ES-I3 (cell line): ENCODE measurements around the gene DHDH.
"Not testable (repeated sequence)": the region's sequence is repeated elsewhere in the genome, so short reads cannot be mapped to it uniquely, and the experiment has no call there.

Experiments
- H3K36me3 ChIP-seq: 2 replicates; pipeline ENCODE4 v1.6.1; 2013; ENCODE audit warnings: mild to moderate bottlenecking, low read length, control low read depth, moderate library complexity; ENCODE audit not compliant: insufficient read depth
- H3K4me1 ChIP-seq: 2 replicates; pipeline ENCODE4 v1.6.1; 2013; ENCODE audit warnings: mild to moderate bottlenecking, control low read depth, low read length; ENCODE audit not compliant: insufficient read depth
- H3K9ac ChIP-seq: 2 replicates; pipeline ENCODE4 v1.6.1; 2013; ENCODE audit warnings: low read depth, mild to moderate bottlenecking, low read length, moderate library complexity
- H3K9me3 ChIP-seq: 2 replicates; pipeline ENCODE4 v1.6.1; 2013; ENCODE audit warnings: mild to moderate bottlenecking, low read length, moderate library complexity; ENCODE audit not compliant: control insufficient read depth, insufficient read depth

The DHDH gene

GRCh38 chr19:48906324-48906723, 27.2 kb upstream of the DHDH start:
- Histone ChIP-seq H3K9ac (no peak overlapping the region), H3K4me1 (no peaks in the 10 kb centered on the region), H3K9me3 (no peaks in the 10 kb centered on the region), H3K36me3 (peaks cover 9% of the 10 kb centered on the region)

DNA sequence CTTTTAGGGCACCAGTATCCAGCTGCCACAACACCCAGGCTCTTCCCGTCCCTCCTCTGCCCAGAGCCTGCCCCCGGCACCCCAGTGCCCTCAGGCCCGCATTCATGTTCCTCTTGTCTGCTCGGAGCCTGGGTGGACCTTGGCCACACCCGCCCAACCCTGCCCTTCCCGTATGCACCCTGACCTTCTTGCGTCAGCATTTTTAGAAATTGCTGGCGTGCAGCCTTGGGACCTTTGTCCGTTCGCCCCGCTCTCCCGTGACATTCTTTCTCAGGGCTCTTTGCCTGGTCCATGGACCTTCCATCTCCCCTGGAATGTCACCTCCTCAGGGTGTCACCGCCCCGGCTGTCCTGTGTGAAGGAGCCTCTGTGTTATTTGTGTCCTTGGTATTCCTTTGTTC, 25.8 kb upstream of the DHDH start:
- H3K36me3 ChIP-seq: peaks cover 9% of the 10 kb centered on the region
- H3K9ac ChIP-seq: no peak overlapping the region

DNA sequence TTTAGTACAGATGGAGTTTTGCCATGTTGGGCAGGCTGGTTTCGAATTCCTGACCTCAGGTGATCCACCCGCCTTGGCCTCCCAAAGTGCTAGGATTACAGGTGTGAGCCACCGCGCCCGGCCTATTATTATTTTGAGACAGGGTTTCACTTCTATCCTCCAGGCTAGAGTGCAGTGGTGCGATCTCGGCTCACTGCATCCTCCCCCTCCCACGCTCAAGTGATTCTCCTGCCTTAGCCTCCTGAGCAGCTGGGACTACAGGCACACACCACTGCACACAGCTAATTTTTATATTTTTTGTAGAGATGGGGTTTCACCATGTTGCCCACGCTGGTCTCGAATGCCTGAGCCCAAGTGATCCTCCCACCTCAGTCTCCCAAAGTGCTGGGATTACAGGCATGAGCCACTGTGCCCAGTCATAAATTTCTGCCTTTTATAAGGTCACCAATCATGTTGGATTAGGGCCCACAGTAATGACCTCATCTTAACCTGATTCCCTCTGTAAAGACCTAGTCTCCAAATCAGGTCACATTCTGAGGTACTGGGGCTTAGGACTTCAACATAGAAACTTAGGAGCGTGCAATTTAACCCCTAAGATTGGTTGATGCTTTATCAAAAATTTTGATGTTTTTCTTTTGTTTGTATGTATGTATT, 23.9 kb upstream of the DHDH start:
- peaks cover 15% of the 10 kb centered on the region for H3K36me3 ChIP-seq
- H3K9ac ChIP-seq, H3K4me1 ChIP-seq, H3K9me3 ChIP-seq: not testable (repeated sequence)

More for the DNA sequence above, 25.8 kb upstream of the DHDH start:
- Histone ChIP-seq H3K4me1 (no peaks in the 10 kb centered on the region), H3K9me3 (no peaks in the 10 kb centered on the region)

DNA sequence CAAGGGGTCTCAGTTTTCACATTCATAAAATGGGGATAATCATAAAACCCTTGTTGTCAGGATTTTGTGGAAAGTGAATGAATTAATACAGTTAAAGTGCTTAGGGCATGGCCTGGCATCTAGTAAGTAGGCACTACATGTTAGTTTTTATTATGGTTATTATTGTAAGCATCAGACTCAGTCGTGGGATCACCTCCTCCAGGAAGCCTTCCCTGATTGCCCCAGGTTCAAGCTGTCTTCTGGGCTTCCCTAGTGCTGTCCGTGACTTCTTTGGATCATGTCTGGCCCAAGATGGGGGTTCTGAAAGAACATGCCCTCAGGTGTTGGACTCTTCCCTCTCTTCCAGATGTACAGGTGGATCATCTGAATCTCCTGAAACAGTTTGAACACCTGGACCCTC, 22.7 kb upstream of the DHDH start:
- Histone ChIP-seq H3K36me3 (peaks cover 7% of the 10 kb centered on the region), H3K4me1 (no peaks in the 10 kb centered on the region), H3K9me3 (no peaks in the 10 kb centered on the region), H3K9ac (no peak overlapping the region)

GRCh38 chr19:48913114-48913889, 20.2 kb upstream of the DHDH start:
- peaks cover 9% of the 10 kb centered on the region for H3K36me3 ChIP-seq
- H3K9me3 ChIP-seq: no peaks in the 10 kb centered on the region
- no peaks in the 10 kb centered on the region for H3K4me1 ChIP-seq
- no peak overlapping the region for H3K9ac ChIP-seq

GRCh38 chr19:48914181-48914580, 19.3 kb upstream of the DHDH start:
- peaks cover 9% of the 10 kb centered on the region for H3K36me3 ChIP-seq
- H3K4me1 ChIP-seq: no peaks in the 10 kb centered on the region
- H3K9ac ChIP-seq: no peak overlapping the region
- no peaks in the 10 kb centered on the region for H3K9me3 ChIP-seq

DNA sequence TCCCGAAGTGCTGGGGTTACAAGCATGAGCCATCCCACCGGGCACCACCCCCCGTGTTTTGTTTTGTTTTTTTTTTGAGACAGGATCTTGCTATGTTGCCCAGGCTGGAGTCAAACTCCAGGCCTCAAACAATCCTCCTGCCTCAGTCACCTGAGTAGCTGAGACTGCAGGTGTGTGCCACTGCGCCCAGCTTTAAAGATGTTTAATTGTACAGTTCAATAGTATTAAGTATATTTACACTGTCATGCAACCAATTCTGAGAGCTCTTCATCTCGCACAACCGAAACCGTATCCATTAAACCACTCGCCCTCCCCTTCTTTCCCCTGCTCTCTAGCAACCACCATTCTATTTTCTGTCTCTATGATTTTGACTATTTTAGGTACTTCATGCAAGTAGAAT, 17.7 kb upstream of the DHDH start:
- Histone ChIP-seq H3K9ac (no peak overlapping the region), H3K36me3 (peaks cover 9% of the 10 kb centered on the region; the same call in 1 of the 2 replicates), H3K4me1 (no peaks in the 10 kb centered on the region), H3K9me3 (no peaks in the 10 kb centered on the region)

DNA sequence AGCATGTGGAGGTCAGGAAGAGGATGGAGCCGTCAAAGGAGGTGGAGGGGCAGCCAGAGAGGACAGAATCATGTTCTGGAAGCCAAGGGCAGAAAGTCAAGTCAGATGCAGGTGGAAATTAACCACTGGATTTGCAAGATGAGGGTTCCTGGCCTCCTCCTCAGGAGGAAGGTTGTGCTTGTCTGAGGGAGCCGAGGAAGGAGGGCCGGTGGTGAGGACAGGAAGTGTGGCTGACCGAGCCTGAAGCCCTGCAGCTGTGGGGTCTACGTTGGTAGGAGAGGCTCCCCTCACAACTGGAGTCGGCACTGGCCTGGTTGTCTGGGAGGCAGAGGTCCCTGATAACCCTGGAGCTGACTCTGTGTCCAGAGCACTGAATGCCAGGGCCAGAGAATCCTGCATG, 15.4 kb upstream of the DHDH start:
- Histone ChIP-seq H3K4me1 (no peaks in the 10 kb centered on the region), H3K9ac (no peak overlapping the region)

DNA sequence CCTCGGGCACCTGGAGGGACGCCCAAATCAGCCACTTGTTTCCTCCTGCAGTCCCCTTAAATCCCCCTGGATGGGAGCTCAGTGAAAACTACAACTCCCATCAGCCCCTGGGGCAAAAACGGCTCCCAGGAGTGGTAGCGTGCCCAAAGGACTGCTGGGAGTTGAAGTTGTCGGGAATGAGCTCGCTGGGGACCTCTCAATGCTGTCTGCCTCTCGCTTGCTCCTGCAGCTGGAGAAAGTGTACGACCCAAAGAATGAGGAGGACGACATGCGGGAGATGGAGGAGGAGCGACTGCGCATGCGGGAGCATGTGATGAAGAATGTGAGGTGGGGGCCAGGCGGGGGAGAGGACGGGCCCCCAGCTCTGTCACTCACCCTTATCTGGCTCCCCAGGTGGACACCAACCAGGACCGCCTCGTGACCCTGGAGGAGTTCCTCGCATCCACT, 14.7 kb upstream of the DHDH start:
- no peak overlapping the region for H3K9ac ChIP-seq
- peaks cover 3% of the 10 kb centered on the region; the same call in 1 of the 2 replicates for H3K36me3 ChIP-seq
- no peaks in the 10 kb centered on the region for H3K4me1 ChIP-seq
- H3K9me3 ChIP-seq: no peaks in the 10 kb centered on the region

More for the DNA sequence above, 15.4 kb upstream of the DHDH start:
- Histone ChIP-seq H3K9me3 (no peaks in the 10 kb centered on the region), H3K36me3 (peaks cover 8% of the 10 kb centered on the region; the same call in 1 of the 2 replicates)

DNA sequence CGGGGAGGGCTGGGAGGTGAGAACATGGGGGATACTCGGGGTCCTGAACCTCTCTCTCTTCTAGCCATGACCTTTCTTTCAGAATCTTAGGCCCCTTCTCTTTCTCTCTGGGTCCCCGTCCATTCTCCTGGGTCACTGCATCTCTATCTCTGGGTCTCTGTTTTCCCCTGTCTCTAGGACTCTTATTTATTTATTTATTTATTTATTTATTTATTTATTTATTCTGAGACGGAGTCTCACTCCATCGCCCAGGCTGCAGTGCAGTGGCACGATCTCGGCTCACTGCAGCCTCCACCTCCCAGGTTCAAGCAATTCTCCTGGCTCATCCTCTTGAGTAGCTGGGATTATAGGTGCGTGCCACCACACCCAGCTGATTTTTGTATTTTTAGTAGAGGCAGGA, 14.2 kb upstream of the DHDH start:
- not testable (repeated sequence) for H3K9ac ChIP-seq, H3K9me3 ChIP-seq, H3K36me3 ChIP-seq, H3K4me1 ChIP-seq

GRCh38 chr19:48920949-48921348, 12.6 kb upstream of the DHDH start:
- Histone ChIP-seq H3K4me1 (no peaks in the 10 kb centered on the region), H3K9me3 (no peaks in the 10 kb centered on the region), H3K36me3 (peaks cover under 1% of the 10 kb centered on the region; the same call in 1 of the 2 replicates), H3K9ac (no peak overlapping the region)

GRCh38 chr19:48921721-48922500, 11.6 kb upstream of the DHDH start:
- Histone ChIP-seq H3K36me3 (no peaks in the 10 kb centered on the region; the same call in 1 of the 2 replicates), H3K4me1 (no peaks in the 10 kb centered on the region), H3K9me3 (no peaks in the 10 kb centered on the region), H3K9ac (no peak overlapping the region)

GRCh38 chr19:48922548-48923490, 10.7 kb upstream of the DHDH start:
- Histone ChIP-seq H3K9me3 (no peaks in the 10 kb centered on the region), H3K9ac (no peak overlapping the region), H3K36me3 (no peaks in the 10 kb centered on the region; the same call in 1 of the 2 replicates), H3K4me1 (no peaks in the 10 kb centered on the region)
